HepG2 (cell line): ENCODE measurements around the gene CTNNA2. TPM values are rescaled to one million over a fixed set of nuclear protein-coding genes. Genes with fewer than 3 reads are reported as not detected.

Experiments used
- ATAC-seq: fragments of 200-7000 bp; cut with Tn5 transposase; 3 replicates; pipeline ENCODE4 v1.9.1; 2020; ENCODE audit warnings: mild to moderate bottlenecking, moderate library complexity
- BruUV-seq: library from RNA; stranded (reverse); fragments of 400-500 nt; replicated peaks from 2 replicates; lab custom pipeline; 2021; lab: Mats Ljungman, UMichigan
- CTCF ChIA-PET: fragments of 300-600 bp; formaldehyde crosslinking; extraction: SDS; loops from one replicate; lab custom pipeline; 2021; ENCODE audit warnings: low total read pairs, inconsistent platforms, low intra/inter-chr PET ratio; lab: Yijun Ruan, JAX
- POLR2A ChIA-PET: fragments of 350-600 bp; sonication (Branson Sonifier 250); formaldehyde crosslinking; loops from one replicate; lab custom pipeline; 2020; ENCODE audit warnings: antibody characterized with exemption, inconsistent platforms; lab: Yijun Ruan, JAX
- DNase-seq: peaks from one replicate; pipeline ENCODE4 v3.0.0-alpha.2; 2015; ENCODE audit warnings: low spot score
- FAIRE-seq: peaks from 3 replicates; lab custom pipeline; 2011; peaks lifted over from hg19 to GRCh38; lab: Jason Lieb, UNC
- H2AFZ ChIP-seq: one replicate; pipeline ENCODE4 v1.6.1; 2011; ENCODE audit warnings: low read length, inconsistent platforms
- H3K27ac ChIP-seq: fragments of 300-600 bp; 3 replicates; pipeline ENCODE4 v1.8.0; 2011; ENCODE audit warnings: mixed run types, mild to moderate bottlenecking, mixed read lengths, low read length, inconsistent platforms; ENCODE audit not compliant: insufficient read depth; ENCODE audit errors: extremely low read length
- H3K27me3 ChIP-seq, 2 experiments: fragments of 200-600 bp in 1 of 2; 2 replicates in 1 of 2; 3 replicates in 1 of 2; pipeline versions ENCODE4 v1.6.0 to v1.8.0; 2011; ENCODE audit warnings: low read length in 2 of 2, mild to moderate bottlenecking in 2 of 2, moderate library complexity in 2 of 2, inconsistent platforms in 1 of 2; ENCODE audit not compliant: insufficient read depth in 2 of 2, control insufficient read depth in 1 of 2
- H3K36me3 ChIP-seq, 2 experiments: fragments of 200-600 bp in 1 of 2; replicated peaks in 1 of 2; 2 replicates in 1 of 2; 3 replicates in 1 of 2; pipeline versions ENCODE4 v1.5.1 to v1.8.0; 2011; ENCODE audit warnings: low read length in 2 of 2, inconsistent platforms in 1 of 2; ENCODE audit not compliant: insufficient read depth in 2 of 2, control insufficient read depth in 1 of 2
- H3K4me1 ChIP-seq: 2 replicates; pipeline ENCODE4 v1.5.1; 2012; ENCODE audit warnings: low read length, inconsistent platforms; ENCODE audit not compliant: insufficient read depth
- H3K4me2 ChIP-seq: 2 replicates; pipeline ENCODE4 v1.6.0; 2011; ENCODE audit warnings: low read depth, low read length, inconsistent platforms
- H3K4me3 ChIP-seq, 3 experiments: fragments of 200-600 bp in 1 of 3; sonication (generic), shearing (Covaris generic) in 1 of 3; replicated peaks in 1 of 3; 2 replicates each; pipeline ENCODE4 v1.5.1; 2011 to 2016; ENCODE audit warnings: low read length in 3 of 3, inconsistent platforms in 2 of 3, low read depth in 2 of 3, mild to moderate bottlenecking in 2 of 3, control low read depth in 1 of 3, mixed read lengths in 1 of 3; ENCODE audit not compliant: insufficient read depth in 1 of 3
- H3K79me2 ChIP-seq: one replicate; pipeline ENCODE4 v1.6.1; 2011; ENCODE audit warnings: low read length, inconsistent platforms; ENCODE audit not compliant: insufficient read depth
- H3K9ac ChIP-seq: 2 replicates; pipeline ENCODE4 v1.6.0; 2011; ENCODE audit warnings: mild to moderate bottlenecking, low read depth, low read length, inconsistent platforms; ENCODE audit not compliant: insufficient read depth
- H3K9me3 ChIP-seq: 2 replicates; pipeline ENCODE4 v1.5.1; 2012; ENCODE audit warnings: mild to moderate bottlenecking, low read length
- H4K20me1 ChIP-seq: 2 replicates; pipeline ENCODE4 v1.6.0; 2011; ENCODE audit warnings: inconsistent platforms, mild to moderate bottlenecking, low read length, moderate library complexity; ENCODE audit not compliant: insufficient read depth
- CEBPG ChIP-seq: IDR thresholded peaks from 2 replicates; pipeline ENCODE4 v1.6.1; 2016
- MTF2 ChIP-seq: sonication (generic); formaldehyde crosslinking; IDR thresholded peaks from 2 replicates; pipeline ENCODE4 v1.5.0; 2020; ENCODE audit warnings: missing genetic modification reagents, borderline replicate concordance
- RBFOX2 ChIP-seq: fragments of 200-400 bp; formaldehyde crosslinking; IDR thresholded peaks from 2 replicates; pipeline ENCODE4 v1.6.1; 2017; ENCODE audit warnings: low read depth, mild to moderate bottlenecking, low read length
- TFAP4 ChIP-seq: sonication (generic); IDR thresholded peaks from 2 replicates; pipeline ENCODE4 v1.6.1; 2016; ENCODE audit warnings: low read depth, borderline replicate concordance
- ZNF552 ChIP-seq: sonication (generic); formaldehyde crosslinking; IDR thresholded peaks from 2 replicates; pipeline ENCODE4 v1.9.0; 2022; ENCODE audit warnings: missing genetic modification reagents, mild to moderate bottlenecking, borderline replicate concordance
- WGBS: methylation state at CpG from one replicate; pipeline ENCODE4 v1.1.6; 2017; ENCODE audit warnings: low lambda C conversion rate; 5-methylcytosine and 5-hydroxymethylcytosine counted together
- in situ Hi-C: cut with HindIII; loops from 2 replicates; pipeline ENCODE4 v1.10.0; 2017; ENCODE audit warnings: low pct_unique_long_range_greater_than_20kb; ENCODE audit not compliant: extremely low pct_ligation_motif_present
- intact Hi-C: fragments of 100-400 bp; cut with micrococcal nuclease; formaldehyde crosslinking; loops from one replicate; pipeline ENCODE4 v1.10.0; 2022; ENCODE audit not compliant: unreplicated experiment
- polyA plus RNA-seq, 8 experiments: library from polyadenylated mRNA; depleted of rRNA in 3 of 8; stranded (reverse) in 7 of 8; unstranded in 1 of 8; fragments of >200 nt; fragmentation: Illumina TruSeq in 4 of 8; extraction: Trizol in 4 of 8; gene quantifications; 2 replicates each; pipeline versions ENCODE4 v1.2.1 to v1.2.3, GENCODE V29; 2011 to 2016; ENCODE audit warnings: low read depth in 4 of 8, missing spikeins in 1 of 8, mixed read lengths in 1 of 8; ENCODE audit not compliant: insufficient read depth in 1 of 8
- total RNA-seq, 5 experiments: library from RNA; depleted of rRNA; stranded (reverse); fragments of >200 nt; fragmentation: Illumina TruSeq; extraction: Trizol; gene quantifications; 2 replicates each; pipeline ENCODE4 v1.2.3, GENCODE V29; 2016; ENCODE audit warnings: low read depth in 1 of 5
- TF ChIP-seq, protein P1 (sequence below): sonication (generic); formaldehyde crosslinking; IDR thresholded peaks from 2 replicates; pipeline ENCODE4 v1.5.0; 2020; ENCODE audit warnings: mild to moderate bottlenecking, low read depth, missing genetic modification reagents, borderline replicate concordance
- TF ChIP-seq, protein P2 (sequence below): sonication (generic); formaldehyde crosslinking; conservative IDR thresholded peaks from 2 replicates; pipeline ENCODE4 v1.4.0; 2020; ENCODE audit warnings: missing genetic modification reagents
- TF ChIP-seq, protein P3 (sequence below), 2 experiments: IDR thresholded peaks; 2 replicates each; pipeline ENCODE4 v1.6.1; 2011 to 2012; ENCODE audit warnings: low read length in 2 of 2, borderline replicate concordance in 1 of 2, low read depth in 1 of 2, mild to moderate bottlenecking in 1 of 2, moderate library complexity in 1 of 2

Gene CTNNA2
- total and polyA plus RNA-seq, 2 of the 13 experiments (the other 11 are each of a cell fraction or from before 2014, with no cell fraction given) = not detected

- Histone ChIP-seq H3K4me2 (no peak overlapping the region), H3K27ac (no peak overlapping the region), H2AFZ (no peak overlapping the region), H3K9ac (no peak overlapping the region), H3K27me3 (no peaks in the 10 kb centered on the region), H3K36me3 (no peaks in the 10 kb centered on the region), H3K79me2 (no peaks in the 10 kb centered on the region), H3K9me3 (peaks cover 59% of the 10 kb centered on the region), H3K4me1 (no peaks in the 10 kb centered on the region), H4K20me1 (no peaks in the 10 kb centered on the region), H3K4me3 (no peak overlapping the region)
- intact Hi-C loops (no loop called here), in situ Hi-C loops (no loop called here)
- no peak for TF ChIP-seq CEBPG (CRISPR knock-in tag)
- no peak for TF ChIP-seq TFAP4
- no peak for TF ChIP-seq MTF2 (CRISPR knock-in tag)
- no peak for TF ChIP-seq RBFOX2
- TF ChIP-seq, protein P1, sequence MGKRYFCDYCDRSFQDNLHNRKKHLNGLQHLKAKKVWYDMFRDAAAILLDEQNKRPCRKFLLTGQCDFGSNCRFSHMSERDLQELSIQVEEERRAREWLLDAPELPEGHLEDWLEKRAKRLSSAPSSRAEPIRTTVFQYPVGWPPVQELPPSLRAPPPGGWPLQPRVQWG (CRISPR knock-in tag) = no peak
- FAIRE-seq (no peak), ATAC-seq (no peak), DNase-seq (no peak)
- CTCF ChIA-PET = no interaction called here
- POLR2A ChIA-PET = no interaction called here
- 4% methylated on average over 2 of the region's 2 CpGs for WGBS
- BruUV-seq = no TSS peak
Observed at GRCh38 chr2:80185091-80185490, 672.2 kb downstream of the CTNNA2 start.

- CTCF ChIA-PET = no interaction called here
- in situ Hi-C loops (no loop called here), intact Hi-C loops (no loop called here)
- TF ChIP-seq, protein P2, sequence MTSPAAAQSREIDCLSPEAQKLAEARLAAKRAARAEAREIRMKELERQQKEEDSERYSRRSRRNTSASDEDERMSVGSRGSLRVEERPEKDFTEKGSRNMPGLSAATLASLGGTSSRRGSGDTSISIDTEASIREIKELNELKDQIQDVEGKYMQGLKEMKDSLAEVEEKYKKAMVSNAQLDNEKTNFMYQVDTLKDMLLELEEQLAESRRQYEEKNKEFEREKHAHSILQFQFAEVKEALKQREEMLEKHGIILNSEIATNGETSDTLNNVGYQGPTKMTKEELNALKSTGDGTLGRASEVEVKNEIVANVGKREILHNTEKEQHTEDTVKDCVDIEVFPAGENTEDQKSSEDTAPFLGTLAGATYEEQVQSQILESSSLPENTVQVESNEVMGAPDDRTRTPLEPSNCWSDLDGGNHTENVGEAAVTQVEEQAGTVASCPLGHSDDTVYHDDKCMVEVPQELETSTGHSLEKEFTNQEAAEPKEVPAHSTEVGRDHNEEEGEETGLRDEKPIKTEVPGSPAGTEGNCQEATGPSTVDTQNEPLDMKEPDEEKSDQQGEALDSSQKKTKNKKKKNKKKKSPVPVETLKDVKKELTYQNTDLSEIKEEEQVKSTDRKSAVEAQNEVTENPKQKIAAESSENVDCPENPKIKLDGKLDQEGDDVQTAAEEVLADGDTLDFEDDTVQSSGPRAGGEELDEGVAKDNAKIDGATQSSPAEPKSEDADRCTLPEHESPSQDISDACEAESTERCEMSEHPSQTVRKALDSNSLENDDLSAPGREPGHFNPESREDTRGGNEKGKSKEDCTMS (CRISPR knock-in tag) = no peak
- no peak for TF ChIP-seq ZNF552
- TF ChIP-seq, protein P3, sequence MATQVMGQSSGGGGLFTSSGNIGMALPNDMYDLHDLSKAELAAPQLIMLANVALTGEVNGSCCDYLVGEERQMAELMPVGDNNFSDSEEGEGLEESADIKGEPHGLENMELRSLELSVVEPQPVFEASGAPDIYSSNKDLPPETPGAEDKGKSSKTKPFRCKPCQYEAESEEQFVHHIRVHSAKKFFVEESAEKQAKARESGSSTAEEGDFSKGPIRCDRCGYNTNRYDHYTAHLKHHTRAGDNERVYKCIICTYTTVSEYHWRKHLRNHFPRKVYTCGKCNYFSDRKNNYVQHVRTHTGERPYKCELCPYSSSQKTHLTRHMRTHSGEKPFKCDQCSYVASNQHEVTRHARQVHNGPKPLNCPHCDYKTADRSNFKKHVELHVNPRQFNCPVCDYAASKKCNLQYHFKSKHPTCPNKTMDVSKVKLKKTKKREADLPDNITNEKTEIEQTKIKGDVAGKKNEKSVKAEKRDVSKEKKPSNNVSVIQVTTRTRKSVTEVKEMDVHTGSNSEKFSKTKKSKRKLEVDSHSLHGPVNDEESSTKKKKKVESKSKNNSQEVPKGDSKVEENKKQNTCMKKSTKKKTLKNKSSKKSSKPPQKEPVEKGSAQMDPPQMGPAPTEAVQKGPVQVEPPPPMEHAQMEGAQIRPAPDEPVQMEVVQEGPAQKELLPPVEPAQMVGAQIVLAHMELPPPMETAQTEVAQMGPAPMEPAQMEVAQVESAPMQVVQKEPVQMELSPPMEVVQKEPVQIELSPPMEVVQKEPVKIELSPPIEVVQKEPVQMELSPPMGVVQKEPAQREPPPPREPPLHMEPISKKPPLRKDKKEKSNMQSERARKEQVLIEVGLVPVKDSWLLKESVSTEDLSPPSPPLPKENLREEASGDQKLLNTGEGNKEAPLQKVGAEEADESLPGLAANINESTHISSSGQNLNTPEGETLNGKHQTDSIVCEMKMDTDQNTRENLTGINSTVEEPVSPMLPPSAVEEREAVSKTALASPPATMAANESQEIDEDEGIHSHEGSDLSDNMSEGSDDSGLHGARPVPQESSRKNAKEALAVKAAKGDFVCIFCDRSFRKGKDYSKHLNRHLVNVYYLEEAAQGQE (IDR thresholded peaks at IDR 0.05; ENCODE audit: borderline replicate concordance in 1 of 2, low read depth in 1 of 2, low read length in 2 of 2) = no peak
Observed at GRCh38 chr2:80186262-80186661, 673.4 kb downstream of the CTNNA2 start.

More at GRCh38 chr2:80186262-80186661, 673.4 kb downstream of the CTNNA2 start:
- Histone ChIP-seq H3K4me3 (no peak overlapping the region), H3K36me3 (no peaks in the 10 kb centered on the region), H3K27ac (no peak overlapping the region), H4K20me1 (no peaks in the 10 kb centered on the region), H2AFZ (no peak overlapping the region), H3K4me1 (no peaks in the 10 kb centered on the region), H3K4me2 (no peak overlapping the region), H3K27me3 (no peaks in the 10 kb centered on the region), H3K9ac (no peak overlapping the region), H3K79me2 (no peaks in the 10 kb centered on the region), H3K9me3 (peaks cover 47% of the 10 kb centered on the region; the same call in 1 of the 2 replicates)
- FAIRE-seq (no peak), DNase-seq (no peak), ATAC-seq (no peak)
- 11% methylated on average over 2 of the region's 2 CpGs for WGBS
- no TSS peak for BruUV-seq
- POLR2A ChIA-PET = no interaction called here
